DMS114 treated with DMSO at 0.1 percent for 48 hours (cell line): ENCODE measurements around the gene DYNLT3.

Experiments used
- DNase-seq: peaks from one replicate; lab custom pipeline; 2025; ENCODE audit not compliant: unreplicated experiment; lab: John Stamatoyannopoulos, UW

Gene DYNLT3, protein sequence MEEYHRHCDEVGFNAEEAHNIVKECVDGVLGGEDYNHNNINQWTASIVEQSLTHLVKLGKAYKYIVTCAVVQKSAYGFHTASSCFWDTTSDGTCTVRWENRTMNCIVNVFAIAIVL

DNA sequence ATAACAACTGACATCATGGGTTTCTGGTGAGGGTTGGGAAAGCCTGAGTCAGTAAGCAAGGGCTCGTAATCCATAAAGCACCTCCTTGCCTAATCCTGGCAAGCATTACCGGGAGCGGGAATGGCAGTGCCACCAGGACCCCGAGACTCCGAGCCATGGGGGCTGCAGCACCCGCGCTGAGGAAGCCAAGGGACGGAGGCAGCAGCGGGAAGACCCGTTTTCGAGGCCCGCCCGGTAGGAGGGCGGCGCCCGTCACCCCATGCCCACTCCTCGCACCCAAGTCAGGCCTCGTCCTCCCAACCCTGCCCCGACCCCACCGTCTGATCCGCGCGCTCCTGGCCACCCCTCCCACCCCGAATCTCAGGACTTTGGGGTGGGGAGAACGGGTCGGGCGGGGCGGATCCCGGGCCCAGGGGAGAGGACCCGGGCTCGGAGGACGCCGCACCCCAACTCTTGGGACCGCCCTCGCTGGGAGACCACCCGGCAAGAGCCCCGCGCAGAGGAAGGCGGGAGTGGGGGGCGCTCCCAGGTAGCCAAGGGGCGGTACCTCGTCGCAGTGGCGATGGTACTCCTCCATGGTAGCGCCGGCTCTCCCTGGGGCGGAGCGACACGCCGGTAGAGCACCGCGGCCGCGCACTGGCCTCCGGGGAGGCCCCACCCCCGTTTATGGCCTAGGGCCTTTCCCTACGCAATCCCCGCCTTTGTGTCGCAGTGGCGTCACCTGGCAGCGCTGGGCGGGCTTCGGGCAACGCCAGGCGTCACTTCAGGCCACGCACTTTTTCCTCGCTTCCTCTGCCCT, at the start of gene DYNLT3:
DYNLT3 (minus strand) TSS at position 638 of the 799 bp plus-strand sequence; CDS start at position 577, 61 bp downstream.
- peak; percentile 65 for DNase-seq

DNA sequence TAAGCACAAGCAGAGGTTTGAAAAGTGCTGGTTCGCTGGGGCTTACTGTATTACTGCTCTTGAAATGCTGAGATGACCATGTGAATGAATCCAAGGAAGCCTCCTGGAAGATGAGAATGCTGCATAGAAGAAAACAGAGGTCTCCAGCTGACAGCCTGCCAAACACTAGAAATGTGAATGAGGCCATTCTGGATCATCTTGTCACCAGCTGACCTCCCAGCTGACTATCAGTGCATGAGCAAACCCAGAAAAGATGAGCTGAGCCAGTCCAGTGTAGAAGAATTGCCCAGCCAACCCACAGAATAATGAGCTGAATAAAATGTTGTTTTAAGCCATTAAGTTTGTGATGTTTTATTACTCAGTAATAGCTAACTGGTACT, 49.1 kb upstream of the DYNLT3 start:
- no peak for DNase-seq

DNA sequence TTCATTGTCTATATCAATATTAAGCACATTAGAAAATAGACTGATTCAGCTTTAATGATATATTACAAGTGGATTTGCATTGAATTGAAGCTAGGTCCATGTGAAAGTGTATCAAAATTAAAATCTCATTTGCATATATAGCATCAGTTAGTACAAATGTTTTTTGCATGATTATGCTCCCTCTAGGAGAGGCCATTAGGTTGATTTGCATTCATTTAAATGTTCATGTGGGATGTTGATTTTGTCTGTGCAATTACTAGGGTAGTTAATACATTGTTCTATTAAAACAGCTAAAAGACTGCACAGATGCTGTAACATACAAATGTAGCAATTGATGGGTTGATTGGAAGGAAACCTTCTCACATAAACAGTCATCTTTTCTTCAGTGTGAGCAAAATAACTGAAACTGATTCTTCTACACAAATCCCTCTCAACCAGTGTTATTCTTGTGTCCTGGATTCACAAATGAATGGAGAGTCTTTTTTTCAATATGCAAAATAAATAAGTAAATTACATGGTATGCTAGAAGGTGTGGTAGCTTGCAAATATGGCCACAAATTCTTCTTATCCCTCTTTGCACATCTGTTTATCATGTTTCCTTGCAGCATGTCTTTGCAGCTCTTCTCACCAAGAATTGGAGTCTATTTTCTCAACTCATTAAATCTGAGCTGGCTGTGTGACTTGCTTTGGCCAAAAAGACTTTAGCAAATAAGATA, 48.6 kb upstream of the DYNLT3 start:
- no peak for DNase-seq

DNA sequence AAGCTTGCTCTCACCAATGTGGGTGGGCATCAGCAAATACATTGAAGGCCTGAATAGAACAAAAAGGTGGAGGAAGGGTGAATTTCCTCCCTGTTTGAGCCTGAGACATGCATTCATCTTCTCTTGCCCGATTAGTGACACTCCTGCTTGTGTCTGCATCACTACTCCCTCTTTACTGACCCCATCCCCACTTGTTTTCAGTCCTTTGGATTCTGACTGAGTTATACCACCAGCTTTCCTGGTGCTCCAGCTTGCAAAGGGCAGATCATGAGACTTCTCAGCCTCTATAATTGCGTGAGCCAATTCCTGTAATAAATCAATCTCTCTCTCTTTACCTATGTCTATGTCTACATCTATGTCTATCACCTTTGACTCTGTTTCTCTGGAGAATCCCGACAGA, 47.4 kb upstream of the DYNLT3 start:
- no peak for DNase-seq

DNA sequence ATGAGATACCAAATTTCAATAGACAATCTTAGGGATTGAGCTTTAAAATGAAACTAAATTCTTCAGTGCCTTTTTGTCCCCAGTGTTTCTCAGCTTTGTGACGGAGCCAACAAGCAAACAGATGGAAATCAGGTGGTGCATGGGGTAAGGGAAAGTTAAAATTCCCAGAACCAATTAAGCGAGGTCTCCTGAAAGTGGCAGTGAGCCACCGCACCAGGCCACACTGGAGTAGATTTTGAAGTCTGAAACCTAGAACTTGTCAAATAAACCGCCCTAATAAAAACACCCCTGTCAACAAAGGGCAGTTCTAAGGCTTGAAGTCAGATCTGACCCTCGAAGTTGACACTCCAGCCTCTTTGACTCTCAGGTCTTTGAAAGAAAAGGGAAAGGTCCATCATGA, 40.6 kb upstream of the DYNLT3 start:
- DNase-seq, result no peak

DNA sequence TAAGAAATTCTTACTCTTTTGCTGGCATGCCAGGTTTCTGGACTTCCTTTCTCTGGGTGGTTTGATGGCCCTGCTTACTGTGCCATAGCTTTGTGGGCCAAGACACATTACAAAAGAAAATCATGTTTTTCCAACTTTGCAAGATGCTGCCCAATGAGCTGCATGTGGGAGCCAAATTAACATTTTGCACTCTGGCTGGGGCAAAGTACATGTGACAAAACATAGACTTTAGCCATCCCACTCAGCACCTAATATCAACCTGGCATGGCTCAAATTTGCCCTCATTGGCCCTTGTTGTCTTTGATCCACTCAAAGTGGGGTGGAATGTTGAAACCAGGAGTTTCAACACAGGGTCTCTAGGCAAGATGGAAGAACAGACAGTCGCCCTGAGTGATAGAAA, 40.0 kb upstream of the DYNLT3 start:
- DNase-seq, result no peak

DNA sequence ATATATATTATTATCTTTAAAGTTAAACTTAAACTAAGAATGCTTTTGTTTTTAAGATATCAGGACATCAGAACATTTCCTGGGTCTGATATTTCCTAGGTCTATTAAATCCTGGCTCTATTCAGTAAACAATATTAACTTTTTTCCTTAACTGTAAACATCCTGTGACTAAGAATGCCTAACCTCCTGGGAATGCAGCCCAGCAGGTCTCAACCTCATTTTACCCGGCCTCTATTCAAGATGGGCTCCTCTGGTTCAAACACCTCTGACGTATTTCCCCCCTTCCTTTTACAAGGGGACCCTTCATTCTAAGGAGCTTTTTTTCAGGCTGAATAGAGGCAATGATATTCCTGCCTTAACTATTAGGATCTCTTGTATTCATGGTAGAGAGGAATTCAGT, 35.8 kb upstream of the DYNLT3 start:
- DNase-seq, result no peak

DNA sequence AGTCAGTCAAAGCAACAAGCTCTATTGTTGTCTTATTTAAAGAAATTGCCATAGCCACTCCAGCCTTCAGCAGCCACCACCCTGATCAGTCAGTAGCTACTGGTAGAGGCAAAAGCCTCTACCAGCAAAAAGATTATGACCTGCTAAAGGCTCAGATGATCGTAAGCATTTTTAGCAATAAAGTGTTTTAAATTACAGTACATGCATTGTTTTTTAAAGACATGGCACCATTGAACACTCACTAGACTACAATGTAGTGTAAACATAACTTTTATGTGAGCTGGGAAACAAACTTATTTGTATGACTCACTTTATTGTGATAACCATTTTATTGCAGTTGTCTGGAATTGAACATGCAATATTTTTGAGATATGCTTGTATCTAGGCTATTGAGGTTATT, 32.3 kb upstream of the DYNLT3 start:
- DNase-seq, result no peak

DNA sequence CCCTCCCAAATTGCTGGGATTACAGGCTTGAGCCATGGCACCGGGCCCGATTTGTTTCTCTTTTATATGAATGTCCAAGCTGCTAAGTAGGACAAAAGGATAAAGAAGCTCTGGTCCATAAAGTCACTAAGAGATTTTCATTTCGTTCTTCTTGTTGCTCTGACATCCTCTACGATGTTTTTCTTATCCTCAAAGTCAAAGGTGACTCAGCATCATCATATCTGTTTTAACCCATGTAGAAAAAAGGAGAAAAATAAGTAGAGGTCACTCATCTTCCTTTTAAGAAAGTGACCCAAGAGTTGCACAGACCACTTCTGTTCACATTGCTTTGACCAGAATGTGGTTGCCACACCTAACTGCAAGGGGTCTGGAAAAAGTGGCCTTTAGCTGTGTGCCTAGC, 29.3 kb upstream of the DYNLT3 start:
- DNase-seq, result no peak

DNA sequence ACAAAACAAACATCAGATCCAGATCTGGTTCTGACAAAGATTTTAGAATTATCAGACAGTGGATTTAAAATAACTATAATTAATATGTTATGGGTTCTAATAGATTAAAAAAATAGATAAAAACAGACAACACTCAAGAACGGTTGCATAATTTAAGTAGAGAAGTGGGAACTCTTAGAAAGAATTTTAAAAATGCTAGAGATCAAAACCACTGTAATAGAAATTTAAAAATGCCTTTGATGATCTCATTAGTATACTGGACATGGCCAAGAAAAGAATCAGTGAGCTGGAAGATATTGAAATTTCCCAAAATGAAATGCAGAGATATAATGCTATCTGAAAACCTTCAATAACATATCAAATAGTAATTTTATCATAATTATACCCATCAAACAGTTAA, 28.3 kb upstream of the DYNLT3 start:
- DNase-seq, result no peak

DNA sequence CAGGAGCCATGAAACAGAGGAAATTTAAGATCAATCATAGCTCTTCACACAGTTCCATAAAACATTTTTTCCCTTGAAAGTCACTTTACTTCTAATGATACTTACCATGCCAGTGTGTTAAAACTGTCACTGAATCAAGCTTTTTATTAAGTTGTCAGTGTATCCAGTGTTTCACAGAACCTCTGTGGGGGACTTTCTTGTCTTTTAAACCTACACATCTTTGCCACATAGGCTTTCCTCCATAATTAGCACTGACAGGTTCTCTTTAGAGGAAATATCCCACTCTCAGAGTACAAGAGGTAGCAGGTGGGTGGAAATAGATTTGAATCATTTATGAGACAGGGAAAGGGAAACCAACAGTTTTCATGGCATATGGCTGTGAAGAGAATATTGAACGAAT, 25.8 kb upstream of the DYNLT3 start:
- no peak for DNase-seq

DNA sequence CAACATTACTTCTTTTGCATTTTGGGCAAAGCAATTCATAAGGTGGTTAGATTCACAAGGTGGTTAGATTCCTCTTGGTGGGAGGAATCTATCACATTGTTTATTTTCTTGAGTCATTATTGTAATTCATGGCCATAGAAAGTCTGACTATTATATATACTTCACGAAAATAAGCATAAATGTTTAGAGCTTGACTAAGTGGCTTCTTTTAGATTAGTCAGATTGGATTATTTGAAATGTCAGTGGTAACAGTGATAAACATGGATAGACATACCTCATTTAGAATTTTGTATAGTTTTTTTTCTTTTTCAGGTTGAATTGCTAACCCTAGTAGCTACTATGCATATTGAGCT, 24.9 kb upstream of the DYNLT3 start:
- DNase-seq, result no peak

DNA sequence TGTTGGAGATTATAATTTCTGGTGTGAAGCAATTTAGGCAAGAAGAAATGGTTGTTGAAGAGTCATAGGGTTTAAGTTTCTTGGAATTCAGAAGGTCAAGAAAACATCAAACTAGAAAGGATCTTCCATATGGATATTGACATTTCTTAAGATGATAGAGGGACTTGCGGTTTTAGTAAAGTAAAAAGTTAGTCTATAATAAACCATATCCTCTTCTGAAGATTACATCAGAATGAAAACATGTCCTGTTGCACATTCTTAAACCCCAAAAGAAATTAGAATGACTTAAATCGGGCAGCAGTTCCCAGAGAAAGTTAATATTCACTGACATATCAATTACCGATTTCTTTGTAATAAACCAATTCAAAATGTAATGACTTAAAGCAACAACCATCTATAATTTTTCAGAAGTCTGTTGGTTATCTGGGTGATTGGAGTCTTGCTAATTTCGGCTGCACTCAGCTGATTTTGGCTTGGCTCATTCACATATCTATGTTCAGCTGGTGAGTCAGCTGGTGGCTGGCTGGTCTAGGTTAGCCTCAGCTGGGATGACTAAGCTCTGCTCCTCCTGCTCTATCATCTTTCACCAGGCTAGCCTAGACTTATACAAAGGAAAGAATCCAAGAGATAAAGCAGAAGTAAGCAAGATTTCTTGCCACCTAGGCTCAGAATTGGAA, 24.4 kb upstream of the DYNLT3 start:
- DNase-seq, result no peak

DNA sequence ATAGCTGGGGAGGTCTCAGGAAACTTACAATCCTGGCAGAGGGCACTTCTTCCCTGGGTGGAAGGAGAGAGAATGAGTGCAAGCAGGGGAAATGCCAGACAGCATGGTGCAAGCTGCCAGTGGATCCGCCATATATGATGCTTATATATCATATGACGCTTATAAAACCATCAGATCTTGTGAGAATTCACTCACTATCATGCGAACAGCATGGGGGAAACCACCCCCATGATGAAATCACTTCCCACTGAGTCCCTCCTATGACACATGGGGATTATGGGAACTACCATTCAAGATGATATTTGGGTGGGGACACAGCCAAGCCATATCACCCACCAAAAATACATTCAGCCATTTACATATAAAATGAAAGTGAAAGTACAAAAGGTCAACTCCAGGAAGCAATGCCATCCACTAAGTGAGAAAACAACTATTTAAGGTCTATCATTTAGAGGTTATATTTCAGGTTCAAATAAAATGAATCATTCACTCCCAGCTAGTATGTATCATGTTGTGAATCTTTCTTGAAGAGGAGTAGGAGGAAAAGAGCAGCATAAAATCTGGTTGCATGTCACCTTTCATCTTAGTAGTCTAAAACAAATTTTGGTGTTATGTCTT, 20.3 kb upstream of the DYNLT3 start:
- no peak for DNase-seq

DNA sequence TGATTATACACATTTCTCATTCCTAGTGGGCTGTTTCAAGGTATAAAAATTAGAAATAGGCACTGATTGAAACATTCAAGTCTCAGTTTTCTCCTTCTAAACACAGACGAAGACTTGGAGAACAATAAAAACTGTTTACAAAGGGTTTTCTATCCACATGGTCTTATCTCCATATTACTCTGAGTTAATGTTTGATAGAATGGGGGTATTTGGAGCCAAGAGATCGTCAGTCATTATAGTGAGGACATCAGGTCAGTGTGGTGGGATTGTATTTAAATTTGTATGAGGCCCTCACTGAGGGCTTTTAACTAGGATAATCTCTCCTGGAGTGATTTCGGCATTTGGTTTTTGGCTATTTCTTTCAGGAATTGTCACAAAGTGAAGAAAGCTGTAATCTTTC, 16.4 kb upstream of the DYNLT3 start:
- DNase-seq, result no peak

DNA sequence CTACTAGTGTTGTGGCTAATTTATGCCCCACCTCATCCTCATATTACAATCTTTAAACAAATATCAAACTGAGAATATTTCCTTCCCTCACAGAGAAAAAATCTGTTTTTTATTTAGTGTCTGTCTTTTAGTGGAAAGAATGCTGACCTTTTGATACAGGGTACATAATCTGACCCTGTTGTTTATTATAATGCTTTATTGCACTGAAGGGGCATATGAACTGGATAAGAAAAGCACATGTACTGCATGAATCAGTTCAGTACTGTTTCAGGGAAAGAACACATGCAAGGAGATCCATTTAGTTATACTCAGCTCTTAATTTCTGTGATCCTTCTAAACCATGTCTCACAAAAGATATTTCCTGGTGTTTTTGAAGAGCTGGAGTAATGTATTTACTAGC, 15.5 kb upstream of the DYNLT3 start:
- DNase-seq, result no peak

DNA sequence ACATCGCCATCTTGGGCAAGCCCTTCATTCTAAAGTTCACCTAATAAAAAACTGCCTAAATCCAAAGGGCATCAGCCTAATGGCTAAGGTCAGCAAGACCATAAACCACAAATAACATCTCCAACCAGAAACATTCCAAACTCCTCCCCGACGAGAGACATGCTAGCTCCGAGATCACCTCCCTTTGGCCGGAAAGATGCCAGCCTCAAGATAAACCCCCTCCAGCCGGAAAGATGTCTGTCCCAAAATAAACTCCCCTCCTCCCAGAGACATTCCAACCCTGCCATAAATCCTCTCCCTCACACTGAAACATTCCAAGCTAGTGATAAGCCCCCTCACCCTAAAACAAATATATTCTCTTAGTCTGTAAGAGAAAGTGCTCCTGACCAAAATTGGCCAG, 13.3 kb upstream of the DYNLT3 start:
- no peak for DNase-seq

DNA sequence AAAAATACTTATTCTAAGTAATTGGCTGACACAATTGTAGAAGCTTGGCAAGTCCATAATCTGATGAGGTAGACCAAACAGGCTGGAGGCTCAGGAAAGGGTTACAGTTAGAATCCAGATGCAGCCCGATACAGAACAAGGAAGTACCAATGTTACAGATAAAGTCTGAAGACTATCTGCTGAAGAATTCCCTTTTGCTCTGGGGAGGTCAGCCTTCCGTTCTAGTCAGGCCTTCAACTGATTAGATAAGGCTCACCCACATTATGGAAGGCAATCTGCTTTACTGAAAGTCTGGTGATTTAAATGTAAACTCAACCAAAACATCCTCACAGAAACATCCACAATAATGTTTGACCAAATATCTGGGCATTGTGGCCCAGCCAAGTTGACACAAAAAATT, 7.4 kb upstream of the DYNLT3 start:
- no peak for DNase-seq

DNA sequence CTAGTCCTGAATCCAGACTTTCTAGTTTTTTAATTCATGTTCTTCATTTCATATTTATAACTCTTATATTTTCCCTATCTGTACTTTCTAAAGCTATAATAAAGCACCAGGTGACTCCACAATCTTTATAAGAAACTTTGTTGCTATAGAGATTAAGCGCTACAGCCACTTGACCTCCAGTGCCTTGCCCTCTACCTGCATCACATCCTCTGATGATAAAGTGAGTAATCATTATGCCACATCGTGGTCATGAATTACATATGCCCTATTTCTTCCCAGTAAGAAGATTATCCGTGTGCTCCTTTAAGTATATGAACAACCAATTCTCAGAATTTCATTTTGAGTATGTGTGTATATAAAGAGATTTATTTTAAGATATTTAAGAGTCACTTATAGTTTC, 6.8 kb upstream of the DYNLT3 start:
- DNase-seq, result no peak

DNA sequence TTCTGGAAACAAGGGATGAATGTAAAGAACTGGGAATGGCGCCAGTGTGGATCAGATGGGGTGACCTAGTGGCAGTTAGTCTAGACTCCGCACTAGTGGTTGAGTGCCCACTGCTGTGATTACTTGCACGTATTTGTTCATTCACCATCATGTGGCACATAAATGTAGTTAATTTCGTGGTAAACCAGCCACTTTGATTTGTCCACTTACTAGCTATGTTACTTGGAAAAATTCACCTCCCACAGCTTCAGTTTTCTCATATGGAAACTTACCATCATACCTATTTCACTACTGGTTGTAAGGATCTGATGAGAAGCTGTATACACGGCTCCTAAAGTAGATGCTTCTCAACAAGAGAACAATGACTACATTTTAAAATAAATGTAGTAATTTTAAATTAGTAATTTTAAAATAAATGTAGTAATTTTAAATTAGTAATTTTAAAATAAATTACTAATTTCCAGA, 394 bp upstream of the DYNLT3 start:
- no peak for DNase-seq

DNA sequence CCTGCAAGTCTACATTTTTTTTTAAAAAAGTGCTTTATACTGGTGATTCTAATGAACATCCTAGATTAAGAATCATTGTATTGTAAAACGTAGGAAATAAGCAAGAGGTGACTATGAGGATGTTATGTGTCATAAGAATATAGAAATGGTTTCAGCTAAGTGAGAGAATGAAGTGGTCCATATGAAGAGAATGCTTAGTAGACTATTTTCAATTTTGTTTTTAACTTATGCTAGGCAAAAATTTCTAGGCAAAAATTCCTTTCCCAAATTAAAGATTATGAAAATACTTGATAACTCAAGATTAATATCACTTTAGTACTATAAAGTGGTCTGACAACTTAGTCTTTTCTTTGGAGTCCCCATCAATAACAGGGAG, 825 bp downstream of the DYNLT3 start:
- no peak for DNase-seq

DNA sequence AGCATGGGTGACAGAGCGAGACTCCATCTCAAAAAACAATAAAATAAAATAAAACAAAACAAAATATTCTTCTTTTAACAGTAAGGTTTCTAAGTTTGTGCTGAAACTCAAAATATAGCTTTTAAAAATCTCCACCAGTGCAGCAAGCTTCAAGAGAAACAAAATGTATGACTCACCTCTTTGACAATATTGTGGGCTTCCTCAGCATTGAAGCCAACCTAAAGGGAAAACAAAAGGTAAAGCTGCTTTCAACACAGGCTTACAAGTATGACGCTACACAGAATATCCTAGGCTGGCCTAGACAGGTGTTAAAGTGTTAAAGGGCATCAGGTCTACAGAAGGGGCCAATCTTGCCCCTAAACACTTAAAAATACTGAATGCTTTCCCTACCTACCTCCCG, 1.2 kb downstream of the DYNLT3 start:
- DNase-seq, result no peak
